OCI-LY7 (cell line): ENCODE measurements around the gene VTI1A. TPM values are rescaled to one million over a fixed set of nuclear protein-coding genes. Genes with fewer than 3 reads are reported as not detected.

Source experiments
- BruUV-seq: library from RNA; stranded (reverse); fragments of 400-500 nt; replicated peaks from 2 replicates; lab custom pipeline; 2021; lab: Mats Ljungman, UMichigan
- CTCF ChIA-PET: fragments of 300-600 bp; sonication (Branson Sonifier 250); formaldehyde crosslinking; loops from one replicate; lab custom pipeline; 2022; ENCODE audit warnings: antibody characterized with exemption; ENCODE audit not compliant: unreplicated experiment; lab: Charles Lee
- POLR2A ChIA-PET: fragments of 300-600 bp; sonication (Branson Sonifier 250); formaldehyde crosslinking; loops from one replicate; lab custom pipeline; 2022; ENCODE audit warnings: antibody characterized with exemption; lab: Charles Lee
- DNase-seq: peaks from one replicate; pipeline ENCODE4 v3.0.0-alpha.2; 2015; ENCODE audit warnings: low spot score
- H2AFZ ChIP-seq: fragments of 200-600 bp; sonication (generic), shearing (Covaris generic); 2 replicates; pipeline ENCODE4 v1.6.1; 2014; ENCODE audit warnings: mild to moderate bottlenecking, antibody characterized with exemption, low read length, moderate library complexity
- H3K27ac ChIP-seq: fragments of 200-600 bp; sonication (generic); 2 replicates; pipeline ENCODE4 v1.5.1; 2014; ENCODE audit warnings: mixed run types, low read depth, mild to moderate bottlenecking, moderate library complexity, low read length, inconsistent platforms; ENCODE audit not compliant: poor library complexity, severe bottlenecking
- H3K36me3 ChIP-seq: fragments of 200-600 bp; sonication (generic); 2 replicates; pipeline ENCODE4 v1.6.1; 2014; ENCODE audit warnings: mild to moderate bottlenecking, antibody characterized with exemption, low read length, moderate library complexity, mixed read lengths; ENCODE audit not compliant: insufficient read depth
- H3K4me1 ChIP-seq: fragments of 200-600 bp; sonication (generic); 2 replicates; pipeline ENCODE4 v1.5.1; 2014; ENCODE audit warnings: mild to moderate bottlenecking, low read length; ENCODE audit not compliant: insufficient read depth, poor library complexity, severe bottlenecking
- H3K4me2 ChIP-seq: fragments of 200-600 bp; sonication (generic); 2 replicates; pipeline ENCODE4 v1.6.1; 2014; ENCODE audit warnings: mild to moderate bottlenecking, low read length
- H3K4me3 ChIP-seq: fragments of 200-600 bp; sonication (generic); 2 replicates; pipeline ENCODE4 v1.5.1; 2014; ENCODE audit warnings: mild to moderate bottlenecking, low read depth, low read length; ENCODE audit not compliant: poor library complexity, severe bottlenecking
- H3K79me2 ChIP-seq: fragments of 200-600 bp; sonication (generic); 2 replicates; pipeline ENCODE4 v1.6.1; 2016; ENCODE audit warnings: low read depth, mild to moderate bottlenecking, low read length, moderate library complexity, mixed read lengths; ENCODE audit not compliant: insufficient read depth
- H3K9me2 ChIP-seq: fragments of 200-600 bp; sonication (generic); 2 replicates; pipeline ENCODE4 v1.6.1; 2016; ENCODE audit warnings: mild to moderate bottlenecking, low read length, mixed read lengths; ENCODE audit not compliant: insufficient read depth
- H3K9me3 ChIP-seq: fragments of 200-600 bp; sonication (generic); 2 replicates; pipeline ENCODE4 v1.6.1; 2014; ENCODE audit warnings: mild to moderate bottlenecking, mixed run types, low read length, mixed read lengths
- H4K20me1 ChIP-seq: fragments of 200-600 bp; sonication (generic); 2 replicates; pipeline ENCODE4 v1.6.1; 2014; ENCODE audit warnings: mild to moderate bottlenecking, antibody characterized with exemption, low read length, moderate library complexity, mixed read lengths; ENCODE audit not compliant: insufficient read depth
- CTCF ChIP-seq: fragments of 200-600 bp; sonication (generic); conservative IDR thresholded peaks from 2 replicates; pipeline ENCODE4 v1.5.1; 2014; ENCODE audit warnings: mild to moderate bottlenecking, antibody characterized with exemption, low read length, moderate library complexity, mixed read lengths
- EZH2phosphoT487 ChIP-seq: fragments of 200-600 bp; sonication (generic); IDR thresholded peaks from 2 replicates; pipeline ENCODE4 v1.6.1; 2018; ENCODE audit warnings: low read depth, borderline replicate concordance, mild to moderate bottlenecking, mixed run types, antibody characterized with exemption, low read length, moderate library complexity, mixed read lengths
- intact Hi-C: fragments of 100-400 bp; cut with micrococcal nuclease; formaldehyde crosslinking; loops from one replicate; pipeline ENCODE4 v1.10.0; 2022; ENCODE audit not compliant: unreplicated experiment
- total RNA-seq, 2 experiments: library from RNA; depleted of rRNA in 1 of 2; stranded (reverse); fragments of >200 nt in 1 of 2; shearing (Covaris generic) in 1 of 2; gene quantifications; 2 replicates each; pipeline ENCODE4 v1.2.3, GENCODE V29; 2014 to 2022

The VTI1A gene
- total RNA-seq, 2 experiments from 2014 or later, result 39.4 to 45.2 TPM

- BruUV-seq, result no TSS peak
- CTCF ChIA-PET, result no interaction called here
These were observed 322.8 kb downstream of the VTI1A start for GRCh38 chr10:112769611-112770370.

DNA sequence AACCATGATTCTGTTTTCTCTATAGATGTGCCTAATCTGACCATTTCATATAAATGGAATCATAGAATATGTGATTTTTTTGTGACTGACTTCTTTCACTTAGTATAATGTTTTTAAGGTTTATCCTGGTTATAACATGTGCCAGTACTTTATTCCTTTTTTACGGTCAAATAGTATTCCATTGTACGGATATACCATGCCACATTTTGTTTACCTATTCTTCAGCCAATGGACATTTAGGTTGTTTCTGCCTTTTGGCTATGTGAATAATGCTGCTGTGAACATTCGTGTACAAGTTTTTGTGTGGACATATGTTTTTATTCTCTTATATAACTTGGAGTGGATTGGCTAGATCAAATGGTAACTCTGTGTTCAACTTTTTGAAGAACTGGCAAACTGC, 324.7 kb downstream of the VTI1A start:
- Histone ChIP-seq H3K27ac (no peak overlapping the region), H3K36me3 (no peaks in the 10 kb centered on the region), H4K20me1 (no peaks in the 10 kb centered on the region), H3K9me2 (no peaks in the 10 kb centered on the region), H3K9me3 (no peaks in the 10 kb centered on the region), H3K4me3 (no peak overlapping the region), H3K79me2 (no peaks in the 10 kb centered on the region), H3K4me1 (no peaks in the 10 kb centered on the region), H2AFZ (no peak overlapping the region), H3K4me2 (no peak overlapping the region)
- intact Hi-C loops, result no loop called here
- no peak for DNase-seq
- BruUV-seq, result no TSS peak
- POLR2A ChIA-PET, result no interaction called here
- CTCF ChIA-PET, result no interaction called here
- TF ChIP-seq EZH2phosphoT487, result no peak
- TF ChIP-seq CTCF, result no peak

More at GRCh38 chr10:112769611-112770370, 322.8 kb downstream of the VTI1A start:
- Histone ChIP-seq H3K9me3 (no peaks in the 10 kb centered on the region), H3K79me2 (no peaks in the 10 kb centered on the region), H3K4me1 (no peaks in the 10 kb centered on the region), H4K20me1 (no peaks in the 10 kb centered on the region), H3K36me3 (no peaks in the 10 kb centered on the region), H3K27ac (no peak overlapping the region), H3K4me3 (no peak overlapping the region), H3K9me2 (no peaks in the 10 kb centered on the region), H2AFZ (no peak overlapping the region), H3K4me2 (no peak overlapping the region)
- intact Hi-C loops, result no loop called here
- POLR2A ChIA-PET, result interaction anchor here (0.7 kb wide), 3 partner anchors 8 to 99 kb away, joined by 3 to 4 read pairs (median 4); no protein-coding TSS in a partner anchor
- DNase-seq, result no peak
- TF ChIP-seq CTCF (no peak), EZH2phosphoT487 (no peak)

DNA sequence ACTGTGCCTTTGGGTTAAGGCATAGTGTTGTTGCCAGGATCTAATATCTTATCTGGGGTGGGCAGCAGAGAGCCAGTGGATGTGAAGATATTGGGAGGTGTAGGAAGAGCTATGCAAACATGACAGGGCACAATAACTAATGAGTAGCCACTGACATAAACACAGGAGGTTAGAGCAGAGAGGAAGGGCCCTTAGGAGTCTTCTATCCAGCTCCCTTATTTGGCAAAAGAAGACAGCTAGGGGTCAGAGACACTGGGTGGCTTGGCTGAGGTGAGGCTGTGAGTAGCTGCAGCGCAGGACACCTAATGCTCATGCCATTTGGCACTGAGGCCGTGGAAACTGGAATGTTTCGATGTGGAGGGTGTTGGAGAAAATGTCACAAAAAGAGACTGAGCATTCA, 326.8 kb downstream of the VTI1A start:
- CTCF ChIA-PET, result no interaction called here

More for the DNA sequence above, 326.8 kb downstream of the VTI1A start:
- Histone ChIP-seq H3K4me3 (no peak overlapping the region), H3K27ac (no peak overlapping the region), H3K4me1 (no peaks in the 10 kb centered on the region), H3K9me2 (no peaks in the 10 kb centered on the region), H4K20me1 (no peaks in the 10 kb centered on the region), H3K9me3 (no peaks in the 10 kb centered on the region), H3K4me2 (no peak overlapping the region), H3K36me3 (no peaks in the 10 kb centered on the region), H2AFZ (no peak overlapping the region), H3K79me2 (no peaks in the 10 kb centered on the region)
- no TSS peak for BruUV-seq
- no peak for DNase-seq
- TF ChIP-seq EZH2phosphoT487, result no peak
- no peak for TF ChIP-seq CTCF
- intact Hi-C loops, result no loop called here
- POLR2A ChIA-PET, result no interaction called here
